Lung (tissue), 12 donors: ENCODE results near the gene NHS. TPM values are rescaled to one million over a fixed set of nuclear protein-coding genes. Genes with fewer than 3 reads are reported as not detected.
A peak's percentile ranks its signal among the peaks of the same experiment; 100 is the strongest.

Experiments used
- ATAC-seq: fragments of 200-7000 bp; cut with Tn5 transposase; one replicate; pipeline ENCODE4 v1.9.1; 2020; ENCODE audit warnings: moderate number of reproducible peaks; ENCODE audit not compliant: insufficient read depth, low FRiP score
- DNase-seq, 3 donors: peaks; one replicate each; pipeline ENCODE4 v3.0.0-alpha.2; 2013 to 2017
- H3K27ac ChIP-seq, 2 donors: one replicate each; pipeline ENCODE4 v1.5.1; 2013; ENCODE audit warnings: mild to moderate bottlenecking in 2 of 2, moderate library complexity in 2 of 2, control low read depth in 1 of 2, inconsistent platforms in 1 of 2, low read depth in 1 of 2, low read length in 1 of 2
- H3K27me3 ChIP-seq, 3 donors: one replicate each; pipeline ENCODE4 v1.5.1; 2013; ENCODE audit warnings: low read length in 2 of 3; ENCODE audit not compliant: control insufficient read depth in 3 of 3, insufficient read depth in 3 of 3
- H3K36me3 ChIP-seq, 4 donors: one replicate each; pipeline ENCODE4 v1.5.1; 2013; ENCODE audit warnings: low read length in 4 of 4, mild to moderate bottlenecking in 1 of 4, moderate library complexity in 1 of 4; ENCODE audit not compliant: control insufficient read depth in 4 of 4, insufficient read depth in 4 of 4
- H3K4me1 ChIP-seq, 5 donors: one replicate each; pipeline ENCODE4 v1.5.1; 2013; ENCODE audit warnings: low read length in 5 of 5, mild to moderate bottlenecking in 2 of 5, moderate library complexity in 1 of 5; ENCODE audit not compliant: control insufficient read depth in 5 of 5, insufficient read depth in 5 of 5
- H3K4me3 ChIP-seq: one replicate; pipeline ENCODE4 v1.5.1; 2013; ENCODE audit warnings: mild to moderate bottlenecking, control low read depth, moderate library complexity
- H3K9ac ChIP-seq, 2 donors: one replicate each; pipeline ENCODE4 v1.5.1; 2013; ENCODE audit warnings: low read length in 2 of 2, control low read depth in 1 of 2; ENCODE audit not compliant: insufficient read depth in 1 of 2
- H3K9me3 ChIP-seq, 4 donors: one replicate each; pipeline ENCODE4 v1.5.1; 2013; ENCODE audit warnings: low read length in 3 of 4, mild to moderate bottlenecking in 1 of 4, moderate library complexity in 1 of 4; ENCODE audit not compliant: control insufficient read depth in 4 of 4, insufficient read depth in 3 of 4
- CTCF ChIP-seq: IDR thresholded peaks from 2 replicates; pipeline ENCODE4 v1.5.1; 2012; ENCODE audit warnings: mild to moderate bottlenecking; ENCODE audit errors: control extremely low read depth, extremely low read depth
- WGBS, 2 donors: extraction: QIAGEN DNeasy Blood & Tissue Kit; methylation state at CpG; one replicate each; pipeline ENCODE4 v1.1.7; 2013; 5-methylcytosine and 5-hydroxymethylcytosine counted together
- polyA plus RNA-seq, 2 donors: library from polyadenylated mRNA; stranded (reverse); fragments of 200-250 nt; gene quantifications; one replicate each; pipeline ENCODE4 v1.2.1, GENCODE V29; 2013
- total RNA-seq, 2 donors: library from RNA; depleted of rRNA in 1 of 2; stranded (reverse); fragments of >200 nt in 1 of 2; gene quantifications; one replicate each; pipeline ENCODE4 v1.2.1, GENCODE V29; 2014 to 2021
- donor health status: control.
- donor health status: control.
- donor health status: Bipolar disorder and iron deficiency.
- donor health status: healthy.
- donor health status: DM: yes; HTN: yes; CAD: no.

Gene NHS
- total and polyA plus RNA-seq, 4 donors = 0.46 to 2.0 (median 1.4) TPM

GRCh38 chrX:17355976-17356375 lies 19.0 kb upstream of the NHS start:
- Histone ChIP-seq H3K36me3 (no peaks in the 10 kb centered on the region), H3K9ac (no peak overlapping the region), H3K27ac (no peak overlapping the region), H3K4me1 (no peaks in the 10 kb centered on the region), H3K27me3 (peaks cover 0 to 21% (median 4%) of the 10 kb centered on the region in 3 donors), H3K9me3 (no peaks in the 10 kb centered on the region), H3K4me3 (no peak overlapping the region)
- no peak for DNase-seq
- no peak for TF ChIP-seq CTCF
- WGBS, 2 donors = 67 to 90% methylated on average over 3 to 4 of the region's 4 CpGs
- no peak for ATAC-seq

- Histone ChIP-seq H3K4me1 (no peaks in the 10 kb centered on the region), H3K36me3 (no peaks in the 10 kb centered on the region), H3K27ac (no peak overlapping the region), H3K9me3 (peaks cover 0 to 1% (median 0%) of the 10 kb centered on the region in 4 donors), H3K9ac (no peak overlapping the region), H3K27me3 (peaks cover 0 to 26% (median 4%) of the 10 kb centered on the region in 3 donors), H3K4me3 (no peak overlapping the region)
- 57 to 77% methylated on average over 3 of the region's 3 CpGs for WGBS, 2 donors
- TF ChIP-seq CTCF = no peak
- ATAC-seq = no peak
- no peak for DNase-seq
Measured at GRCh38 chrX:17359500-17359899, 15.5 kb upstream of the NHS start.

GRCh38 chrX:17361620-17362019 lies 13.4 kb upstream of the NHS start:
- Histone ChIP-seq H3K4me1 (no peaks in the 10 kb centered on the region), H3K27ac (no peak overlapping the region), H3K4me3 (no peak overlapping the region), H3K9me3 (peaks cover 0 to 1% (median 0%) of the 10 kb centered on the region in 4 donors), H3K36me3 (no peaks in the 10 kb centered on the region), H3K9ac (no peak overlapping the region), H3K27me3 (peaks cover 0 to 24% (median 11%) of the 10 kb centered on the region in 3 donors)
- ATAC-seq (no peak), DNase-seq (peak in 1 of 3 donors; percentile 9)
- 63 to 81% methylated on average over 14 of the region's 14 CpGs for WGBS, 2 donors
- no peak for TF ChIP-seq CTCF

- 59 to 61% methylated on average over 3 of the region's 3 CpGs for WGBS, 2 donors
- H3K27ac ChIP-seq = no peak overlapping the region
- ATAC-seq = no peak
- peak in 1 of 3 donors; percentile 7 for DNase-seq
- no peak overlapping the region for H3K9ac ChIP-seq
- no peaks in the 10 kb centered on the region for H3K9me3 ChIP-seq
- TF ChIP-seq CTCF = no peak
- H3K4me3 ChIP-seq = no peak overlapping the region
- H3K4me1 ChIP-seq = peaks cover 0 to 9% (median 0%) of the 10 kb centered on the region in 5 donors
- no peaks in the 10 kb centered on the region for H3K36me3 ChIP-seq
- H3K27me3 ChIP-seq = peaks cover 3 to 41% (median 27%) of the 10 kb centered on the region in 3 donors
Measured at GRCh38 chrX:17368002-17368401, 7.0 kb upstream of the NHS start.
